ENCODE results near the gene CAND2.
"Not testable (repeated sequence)": the region's sequence is repeated elsewhere in the genome, so short reads cannot be mapped to it uniquely, and the experiment has no call there.

The CAND2 gene

DNA sequence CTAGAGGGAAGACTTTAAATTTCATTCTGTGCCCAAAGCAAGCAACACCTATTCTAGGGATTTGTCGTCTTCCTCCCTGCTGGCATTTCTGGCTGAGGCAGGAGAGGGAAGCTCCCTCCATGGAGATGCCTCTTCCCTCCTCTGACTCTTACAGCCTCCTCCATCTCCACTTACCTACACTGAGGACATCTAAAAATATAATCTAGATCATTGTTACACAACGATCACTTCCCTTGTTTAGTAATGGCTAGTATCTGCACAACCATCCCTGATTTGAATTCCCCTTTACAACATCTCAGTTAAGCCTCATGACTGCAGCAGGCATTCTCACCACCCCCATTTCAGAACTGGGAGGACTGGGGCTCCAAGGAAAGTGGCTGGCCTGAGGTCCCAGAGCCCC, 57.4 kb downstream of the CAND2 start:
- H3K27ac ChIP-seq (ENCODE audit: insufficient read depth, low read length, poor library complexity, severe bottlenecking); H3K9me3 ChIP-seq (ENCODE audit: control insufficient read depth, low read length); H3K4me1 ChIP-seq (ENCODE audit: control insufficient read depth, insufficient read depth, low read length, poor library complexity, severe bottlenecking); H3K4me3 ChIP-seq (ENCODE audit: insufficient read depth, low read depth, low read length, poor library complexity, severe bottlenecking); DNase-seq; H3K27me3 ChIP-seq (replicated peaks; ENCODE audit: control insufficient read depth, insufficient read depth, low read length, poor library complexity, severe bottlenecking); H3K36me3 ChIP-seq (ENCODE audit: control insufficient read depth, insufficient read depth, low read length): not testable (repeated sequence)

DNA sequence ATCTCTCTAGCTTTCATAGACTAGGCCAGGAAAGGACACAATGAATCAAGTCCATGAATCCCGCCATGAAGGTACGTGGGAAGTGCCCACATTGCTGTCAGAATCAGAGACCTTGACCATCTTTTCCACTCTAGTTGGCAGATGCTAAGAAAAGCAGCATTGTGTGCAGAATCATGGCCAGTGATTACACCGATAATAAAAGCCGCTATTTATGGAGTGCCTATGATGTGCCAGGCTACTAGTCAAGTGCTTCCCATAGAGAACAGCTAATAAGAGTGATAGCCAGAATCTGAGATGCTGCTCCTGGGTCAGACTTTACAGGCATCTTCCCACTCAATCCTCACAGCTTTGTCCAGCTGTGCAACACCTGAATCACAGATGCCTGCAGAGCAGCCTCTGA, 58.1 kb downstream of the CAND2 start:
- no peaks in the 10 kb centered on the region for H3K4me1 ChIP-seq (ENCODE audit: control insufficient read depth, insufficient read depth, low read length, poor library complexity, severe bottlenecking)
- H3K27ac ChIP-seq (ENCODE audit: insufficient read depth, low read length, poor library complexity, severe bottlenecking): no peak overlapping the region
- no peaks in the 10 kb centered on the region for H3K9me3 ChIP-seq (ENCODE audit: control insufficient read depth, low read length)
- H3K4me3 ChIP-seq (ENCODE audit: insufficient read depth, low read depth, low read length, poor library complexity, severe bottlenecking): no peak overlapping the region
- no peak for DNase-seq
- H3K27me3 ChIP-seq (replicated peaks; ENCODE audit: control insufficient read depth, insufficient read depth, low read length, poor library complexity, severe bottlenecking): no peaks in the 10 kb centered on the region
- no peaks in the 10 kb centered on the region for H3K36me3 ChIP-seq (ENCODE audit: control insufficient read depth, insufficient read depth, low read length)

DNA sequence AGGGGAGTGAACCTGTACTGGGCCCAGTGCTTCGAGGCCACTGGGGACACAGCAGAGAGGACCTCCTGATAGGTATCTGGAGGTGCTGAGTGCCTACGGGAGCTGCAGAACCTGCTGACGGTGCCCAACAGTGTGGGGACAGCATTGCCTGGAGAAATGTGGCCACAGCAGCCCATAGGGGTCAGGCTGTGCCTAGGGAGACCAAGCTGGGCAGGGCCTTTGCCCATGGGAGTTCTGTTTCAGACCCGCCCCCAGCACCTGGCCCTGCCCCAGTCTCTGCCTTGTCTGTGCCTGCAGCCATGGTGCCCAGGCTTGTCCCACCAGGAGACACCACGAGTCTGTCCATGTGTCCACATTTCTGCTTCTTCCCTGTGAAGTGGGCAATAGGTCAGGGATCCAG, 60.1 kb downstream of the CAND2 start:
- no peak for DNase-seq
- no peak overlapping the region for H3K4me3 ChIP-seq (ENCODE audit: insufficient read depth, low read depth, low read length, poor library complexity, severe bottlenecking)

DNA sequence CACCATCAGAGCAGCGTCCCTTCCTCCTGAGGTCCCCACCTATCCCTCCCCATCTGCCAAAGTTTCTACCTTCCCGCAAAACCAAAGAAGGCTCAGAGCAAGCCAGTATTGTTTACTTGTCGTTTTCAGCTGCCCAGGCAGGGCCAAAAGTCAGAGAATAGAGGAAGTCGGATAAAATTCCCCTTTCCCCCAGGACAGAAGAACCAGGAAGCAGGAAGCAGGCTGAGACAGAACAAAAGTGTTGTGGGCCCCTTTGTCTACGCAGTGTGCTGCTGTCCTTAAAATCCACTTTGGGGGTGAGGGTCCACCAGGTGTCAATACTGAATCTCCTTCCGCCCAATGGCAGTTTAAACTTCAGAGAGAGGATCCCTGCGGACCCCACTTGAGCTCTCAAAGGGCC, 63.4 kb downstream of the CAND2 start:
- H3K27me3 ChIP-seq (replicated peaks; ENCODE audit: control insufficient read depth, insufficient read depth, low read length, poor library complexity, severe bottlenecking): no peaks in the 10 kb centered on the region
- H3K27ac ChIP-seq (ENCODE audit: insufficient read depth, low read length, poor library complexity, severe bottlenecking): no peak overlapping the region
- DNase-seq: no peak
- H3K4me3 ChIP-seq (ENCODE audit: insufficient read depth, low read depth, low read length, poor library complexity, severe bottlenecking): no peak overlapping the region
- H3K4me1 ChIP-seq (ENCODE audit: control insufficient read depth, insufficient read depth, low read length, poor library complexity, severe bottlenecking): no peaks in the 10 kb centered on the region
- H3K9me3 ChIP-seq (ENCODE audit: control insufficient read depth, low read length): no peaks in the 10 kb centered on the region
- no peaks in the 10 kb centered on the region for H3K36me3 ChIP-seq (ENCODE audit: control insufficient read depth, insufficient read depth, low read length)

More for the DNA sequence above, 60.1 kb downstream of the CAND2 start:
- no peak overlapping the region for H3K27ac ChIP-seq (ENCODE audit: insufficient read depth, low read length, poor library complexity, severe bottlenecking)
- no peaks in the 10 kb centered on the region for H3K9me3 ChIP-seq (ENCODE audit: control insufficient read depth, low read length)
- H3K36me3 ChIP-seq (ENCODE audit: control insufficient read depth, insufficient read depth, low read length): no peaks in the 10 kb centered on the region
- H3K27me3 ChIP-seq (replicated peaks; ENCODE audit: control insufficient read depth, insufficient read depth, low read length, poor library complexity, severe bottlenecking): no peaks in the 10 kb centered on the region
- H3K4me1 ChIP-seq (ENCODE audit: control insufficient read depth, insufficient read depth, low read length, poor library complexity, severe bottlenecking): no peaks in the 10 kb centered on the region

DNA sequence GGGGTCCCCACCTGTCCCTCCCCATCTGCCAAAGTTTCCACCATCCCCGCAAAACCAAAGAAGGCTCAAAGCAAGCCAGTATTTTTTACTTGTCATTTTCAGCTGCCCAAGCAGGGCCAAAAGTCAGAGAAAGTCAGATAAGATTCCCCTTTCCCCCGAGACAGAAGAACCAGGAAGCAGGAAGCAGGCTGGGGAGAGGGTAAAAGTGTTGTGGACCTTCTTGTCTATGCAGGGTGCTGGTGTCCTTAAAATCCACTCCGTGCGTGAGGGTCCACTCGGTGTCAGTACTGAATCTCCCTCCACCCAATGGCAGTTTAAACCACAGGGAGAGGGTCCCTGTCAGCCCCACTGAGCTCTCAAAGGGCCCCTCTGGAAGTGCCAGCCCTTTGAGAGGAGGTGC, 65.1 kb downstream of the CAND2 start:
- no peak overlapping the region for H3K27ac ChIP-seq (ENCODE audit: insufficient read depth, low read length, poor library complexity, severe bottlenecking)
- H3K4me3 ChIP-seq (ENCODE audit: insufficient read depth, low read depth, low read length, poor library complexity, severe bottlenecking): no peak overlapping the region
- no peaks in the 10 kb centered on the region for H3K36me3 ChIP-seq (ENCODE audit: control insufficient read depth, insufficient read depth, low read length)
- no peak for DNase-seq
- H3K27me3 ChIP-seq (replicated peaks; ENCODE audit: control insufficient read depth, insufficient read depth, low read length, poor library complexity, severe bottlenecking): no peaks in the 10 kb centered on the region
- H3K9me3 ChIP-seq (ENCODE audit: control insufficient read depth, low read length): no peaks in the 10 kb centered on the region
- H3K4me1 ChIP-seq (ENCODE audit: control insufficient read depth, insufficient read depth, low read length, poor library complexity, severe bottlenecking): no peaks in the 10 kb centered on the region

DNA sequence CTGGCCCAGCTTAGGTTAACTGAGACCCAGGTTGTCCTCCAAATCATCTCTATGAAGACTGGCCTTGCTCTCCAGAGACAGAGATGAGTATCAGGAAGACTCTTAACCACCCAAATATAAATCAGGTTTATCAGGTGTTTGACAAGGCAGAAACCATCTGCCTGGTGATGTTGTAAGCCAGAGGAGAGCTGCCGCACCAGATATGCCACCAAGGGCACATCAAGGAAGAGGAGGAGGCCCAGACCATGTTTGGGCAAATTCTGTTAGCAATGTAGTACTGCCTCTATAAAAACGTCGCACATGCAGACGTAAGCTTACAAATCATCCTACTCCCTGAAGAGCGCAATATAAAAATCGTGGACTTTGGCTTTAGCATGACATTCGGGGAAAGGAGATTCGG, 65.9 kb downstream of the CAND2 start:
- DNase-seq: no peak

DNA sequence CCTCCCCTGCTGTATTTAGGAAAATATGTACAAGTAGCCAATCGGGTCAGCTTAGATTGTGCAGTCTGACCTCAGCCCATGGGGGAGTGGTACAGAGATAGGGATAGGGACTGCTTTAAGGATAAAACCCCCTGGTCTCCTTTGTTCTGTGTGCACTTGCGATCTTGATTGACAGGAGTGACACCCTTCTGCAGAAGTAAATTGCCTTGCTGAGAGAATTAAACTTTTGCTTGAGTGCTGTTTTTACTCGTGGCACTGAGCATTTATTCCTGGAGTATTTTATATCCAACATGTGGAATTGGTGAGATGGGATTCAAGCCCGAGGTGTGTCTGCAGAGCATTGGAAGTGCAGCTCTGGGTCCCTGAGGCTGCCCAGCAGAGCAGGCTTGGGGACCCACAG, 68.8 kb downstream of the CAND2 start:
- H3K27ac ChIP-seq (ENCODE audit: insufficient read depth, low read length, poor library complexity, severe bottlenecking): no peak overlapping the region
- peaks cover 10% of the 10 kb centered on the region for H3K4me1 ChIP-seq (ENCODE audit: control insufficient read depth, insufficient read depth, low read length, poor library complexity, severe bottlenecking)

More for the DNA sequence above, 65.9 kb downstream of the CAND2 start:
- Histone ChIP-seq H3K4me1 (ENCODE audit: control insufficient read depth, insufficient read depth, low read length, poor library complexity, severe bottlenecking) (no peaks in the 10 kb centered on the region), H3K4me3 (ENCODE audit: insufficient read depth, low read depth, low read length, poor library complexity, severe bottlenecking) (no peak overlapping the region), H3K36me3 (ENCODE audit: control insufficient read depth, insufficient read depth, low read length) (no peaks in the 10 kb centered on the region), H3K27ac (ENCODE audit: insufficient read depth, low read length, poor library complexity, severe bottlenecking) (no peak overlapping the region), H3K9me3 (ENCODE audit: control insufficient read depth, low read length) (no peaks in the 10 kb centered on the region), H3K27me3 (replicated peaks; ENCODE audit: control insufficient read depth, insufficient read depth, low read length, poor library complexity, severe bottlenecking) (no peaks in the 10 kb centered on the region)

DNA sequence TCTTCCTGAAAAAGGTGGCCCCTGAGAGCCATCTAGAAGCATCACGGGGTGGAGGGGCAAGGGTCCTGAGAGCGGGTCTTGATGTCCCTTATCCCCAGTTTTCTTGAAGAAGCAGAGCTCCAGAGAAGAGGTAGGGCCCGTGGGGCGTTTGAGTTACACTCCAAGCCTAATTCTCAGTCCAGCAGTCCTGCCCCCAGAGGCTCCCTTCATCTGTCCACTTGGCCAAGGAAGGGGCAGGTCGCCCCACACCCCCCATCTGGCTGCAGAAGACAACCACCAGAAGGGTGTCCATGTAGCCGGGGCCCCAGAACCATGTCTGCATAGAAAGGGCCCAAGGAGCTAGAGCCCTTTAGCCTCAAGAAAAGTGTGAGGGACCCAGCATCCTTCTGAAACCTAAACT, 70.4 kb downstream of the CAND2 start:
- peaks cover 10% of the 10 kb centered on the region for H3K4me1 ChIP-seq (ENCODE audit: control insufficient read depth, insufficient read depth, low read length, poor library complexity, severe bottlenecking)
- no peak overlapping the region for H3K27ac ChIP-seq (ENCODE audit: insufficient read depth, low read length, poor library complexity, severe bottlenecking)
- no peaks in the 10 kb centered on the region for H3K36me3 ChIP-seq (ENCODE audit: control insufficient read depth, insufficient read depth, low read length)
- no peak overlapping the region for H3K4me3 ChIP-seq (ENCODE audit: insufficient read depth, low read depth, low read length, poor library complexity, severe bottlenecking)
- no peak for DNase-seq
- H3K9me3 ChIP-seq (ENCODE audit: control insufficient read depth, low read length): no peaks in the 10 kb centered on the region
- peaks cover 8% of the 10 kb centered on the region for H3K27me3 ChIP-seq (replicated peaks; ENCODE audit: control insufficient read depth, insufficient read depth, low read length, poor library complexity, severe bottlenecking)

More for the DNA sequence above, 68.8 kb downstream of the CAND2 start:
- no peak for DNase-seq
- Histone ChIP-seq H3K36me3 (ENCODE audit: control insufficient read depth, insufficient read depth, low read length) (no peaks in the 10 kb centered on the region), H3K4me3 (ENCODE audit: insufficient read depth, low read depth, low read length, poor library complexity, severe bottlenecking) (no peak overlapping the region), H3K27me3 (replicated peaks; ENCODE audit: control insufficient read depth, insufficient read depth, low read length, poor library complexity, severe bottlenecking) (peaks cover 8% of the 10 kb centered on the region), H3K9me3 (ENCODE audit: control insufficient read depth, low read length) (no peaks in the 10 kb centered on the region)

DNA sequence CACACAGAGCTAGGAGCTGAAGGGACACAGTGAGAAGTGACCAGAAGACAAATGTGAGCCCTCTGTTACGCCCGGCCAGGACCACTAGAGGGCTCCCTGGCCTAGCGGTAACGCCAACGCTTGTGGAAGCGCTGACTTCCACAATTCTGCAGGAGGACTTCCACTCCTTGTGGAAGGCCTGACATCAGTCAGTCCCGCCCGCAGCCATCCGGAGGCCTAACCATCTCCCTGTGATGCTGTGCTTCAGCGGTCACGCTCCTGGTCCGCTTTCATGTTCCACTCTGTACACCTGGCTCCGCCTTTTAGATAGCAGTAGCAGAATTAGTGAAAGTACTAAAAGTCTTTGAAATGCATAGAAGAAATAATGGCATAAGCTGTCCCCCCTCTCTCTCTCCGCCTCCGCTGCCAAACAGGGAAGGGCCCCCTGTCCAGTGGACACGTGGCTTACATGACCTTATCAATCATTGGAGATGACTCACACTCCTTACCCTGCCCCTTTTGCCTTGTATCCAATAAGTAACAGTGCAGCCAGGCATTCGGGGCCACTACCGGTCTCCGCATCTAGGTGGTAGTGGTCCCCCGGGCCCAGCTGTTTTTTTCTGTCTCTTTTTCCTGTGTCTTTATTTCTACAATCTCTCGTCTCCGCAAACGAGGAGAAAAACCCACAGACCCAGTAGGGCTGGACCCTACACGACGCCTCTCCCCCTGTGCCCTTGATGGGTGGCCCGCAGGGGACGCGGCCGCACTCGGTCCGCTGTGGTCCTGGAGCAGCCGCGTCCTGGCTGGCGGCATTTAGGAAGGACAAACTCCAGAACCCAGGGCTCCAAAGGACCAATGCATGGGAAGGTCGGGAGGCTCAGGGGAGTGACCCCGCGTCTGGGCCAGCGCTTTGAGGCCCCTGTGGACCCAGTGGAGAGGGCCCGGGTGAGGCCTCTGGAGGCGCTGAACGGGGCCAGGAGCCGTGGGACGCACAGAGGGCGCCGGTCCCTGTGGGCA, 71.9 kb downstream of the CAND2 start:
- Histone ChIP-seq H3K4me3 (ENCODE audit: insufficient read depth, low read depth, low read length, poor library complexity, severe bottlenecking) (peak overlapping the region; percentile 48), H3K4me1 (ENCODE audit: control insufficient read depth, insufficient read depth, low read length, poor library complexity, severe bottlenecking) (peaks cover 10% of the 10 kb centered on the region), H3K36me3 (ENCODE audit: control insufficient read depth, insufficient read depth, low read length) (no peaks in the 10 kb centered on the region), H3K9me3 (ENCODE audit: control insufficient read depth, low read length) (no peaks in the 10 kb centered on the region), H3K27ac (ENCODE audit: insufficient read depth, low read length, poor library complexity, severe bottlenecking) (no peak overlapping the region), H3K27me3 (replicated peaks; ENCODE audit: control insufficient read depth, insufficient read depth, low read length, poor library complexity, severe bottlenecking) (peaks cover 8% of the 10 kb centered on the region)
- peak; percentile 14 to 31 (median 22) for DNase-seq

DNA sequence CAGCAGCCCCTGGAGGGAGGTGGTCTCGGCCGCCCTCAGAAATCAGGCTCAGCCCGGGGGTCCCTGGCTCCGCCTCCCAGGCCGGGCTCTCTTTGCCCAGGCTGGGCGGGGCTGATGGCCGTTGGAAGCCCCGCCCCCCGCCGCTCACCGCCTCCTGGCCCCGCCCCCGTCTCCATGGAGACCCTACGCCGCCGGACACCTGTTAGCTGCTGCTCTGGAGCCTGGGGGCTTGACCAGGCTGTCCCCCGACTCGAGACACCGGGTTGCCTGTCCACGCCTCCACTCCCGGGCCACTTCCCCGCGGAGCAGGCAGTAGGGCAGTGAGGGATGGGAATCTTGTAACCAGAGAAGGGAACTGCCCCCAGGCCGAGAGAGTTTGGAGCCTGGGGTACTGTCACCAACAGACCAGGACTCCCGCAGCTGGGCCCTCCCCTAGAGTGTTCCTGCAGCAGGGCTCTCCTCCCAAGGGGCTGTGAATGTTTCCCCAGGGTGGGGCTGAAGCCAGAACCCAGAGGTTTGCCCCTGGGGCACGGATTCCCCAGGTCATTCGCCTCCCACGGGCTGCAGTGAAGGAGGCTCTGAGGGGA, 72.6 kb downstream of the CAND2 start:
- no peaks in the 10 kb centered on the region for H3K9me3 ChIP-seq (ENCODE audit: control insufficient read depth, low read length)
- H3K36me3 ChIP-seq (ENCODE audit: control insufficient read depth, insufficient read depth, low read length): no peaks in the 10 kb centered on the region
- peak overlapping the region; percentile 48 for H3K4me3 ChIP-seq (ENCODE audit: insufficient read depth, low read depth, low read length, poor library complexity, severe bottlenecking)
- H3K27ac ChIP-seq (ENCODE audit: insufficient read depth, low read length, poor library complexity, severe bottlenecking): no peak overlapping the region
- H3K4me1 ChIP-seq (ENCODE audit: control insufficient read depth, insufficient read depth, low read length, poor library complexity, severe bottlenecking): peaks cover 10% of the 10 kb centered on the region
- DNase-seq: no peak
- peaks cover 8% of the 10 kb centered on the region for H3K27me3 ChIP-seq (replicated peaks; ENCODE audit: control insufficient read depth, insufficient read depth, low read length, poor library complexity, severe bottlenecking)
